Measurements from ENCODE around the gene MPZ.
"Not testable (repeated sequence)": the region's sequence is repeated elsewhere in the genome, so short reads cannot be mapped to it uniquely, and the experiment has no call there.

MPZ gene

GRCh38 chr1:161299347-161299746 is 10.4 kb downstream of the MPZ start:
- no peak for DNase-seq

GRCh38 chr1:161298116-161298515 is 11.7 kb downstream of the MPZ start:
- DNase-seq: no peak

- DNase-seq: no peak
Measured at GRCh38 chr1:161297415-161297814, 12.4 kb downstream of the MPZ start.

- no peak for DNase-seq
Measured at GRCh38 chr1:161290779-161291178, 19.0 kb downstream of the MPZ start.

GRCh38 chr1:161287482-161288054 is 22.2 kb downstream of the MPZ start:
- DNase-seq: peak; percentile 20 to 73

GRCh38 chr1:161285521-161285920 is 24.2 kb downstream of the MPZ start:
- no peak for DNase-seq

GRCh38 chr1:161285113-161285512 is 24.7 kb downstream of the MPZ start:
- DNase-seq: no peak

GRCh38 chr1:161282991-161283390 is 26.8 kb downstream of the MPZ start:
- DNase-seq: peak in 1 of 2 experiments; percentile 20

GRCh38 chr1:161274874-161275273 is 34.9 kb downstream of the MPZ start:
- no peak for DNase-seq

- no peak for DNase-seq
Measured at GRCh38 chr1:161273402-161273801, 36.4 kb downstream of the MPZ start.

GRCh38 chr1:161267321-161267720 is 42.4 kb downstream of the MPZ start:
- peak in 1 of 2 experiments; percentile 20 for DNase-seq

- DNase-seq: no peak
Measured at GRCh38 chr1:161266836-161267235, 42.9 kb downstream of the MPZ start.

- DNase-seq: no peak
Measured at GRCh38 chr1:161266202-161266601, 43.6 kb downstream of the MPZ start.

- no peak for DNase-seq
Measured at GRCh38 chr1:161265305-161265704, 44.5 kb downstream of the MPZ start.

- peak in 1 of 2 experiments; percentile 28 for DNase-seq
Measured at GRCh38 chr1:161261261-161262235, 48.2 kb downstream of the MPZ start.

GRCh38 chr1:161260376-161261260 is 49.1 kb downstream of the MPZ start:
- DNase-seq: peak in 1 of 2 experiments; percentile 48

- no peak for DNase-seq
Measured at GRCh38 chr1:161259765-161260164, 50.0 kb downstream of the MPZ start.

- DNase-seq: no peak
Measured at GRCh38 chr1:161259345-161259702, 50.4 kb downstream of the MPZ start.

- peak; percentile 81 to 96 for DNase-seq
Measured at GRCh38 chr1:161258439-161259344, 51.1 kb downstream of the MPZ start, which contains the start of gene PCP4L1. Gene PCP4L1 (plus strand): TSS chr1:161258745. CDS start chr1:161258975, 230 bp downstream.

- not testable (repeated sequence) for DNase-seq
Measured at GRCh38 chr1:161257109-161257508, 52.7 kb downstream of the MPZ start.

GRCh38 chr1:161255955-161256520 is 53.7 kb downstream of the MPZ start:
- DNase-seq: not testable (repeated sequence)

- not testable (repeated sequence) for DNase-seq
Measured at GRCh38 chr1:161255302-161255701, 54.5 kb downstream of the MPZ start.

Measured in NCI-H526 (cell line).